CD4-positive, alpha-beta T cell treated with Interleukin-4 for 4 hours (primary cell): ENCODE results near the gene LHPP.
"Not testable (repeated sequence)": the region's sequence is repeated elsewhere in the genome, so short reads cannot be mapped to it uniquely, and the experiment has no call there.

ENCODE experiments used
- DNase-seq: peaks from one replicate; pipeline ENCODE4 v3.0.0-alpha.2; 2020

The LHPP gene

GRCh38 chr10:124576526-124577420 is 115.2 kb downstream of the LHPP start:
- no peak for DNase-seq

- no peak for DNase-seq
Measured at GRCh38 chr10:124577651-124578050, 116.0 kb downstream of the LHPP start.

DNA sequence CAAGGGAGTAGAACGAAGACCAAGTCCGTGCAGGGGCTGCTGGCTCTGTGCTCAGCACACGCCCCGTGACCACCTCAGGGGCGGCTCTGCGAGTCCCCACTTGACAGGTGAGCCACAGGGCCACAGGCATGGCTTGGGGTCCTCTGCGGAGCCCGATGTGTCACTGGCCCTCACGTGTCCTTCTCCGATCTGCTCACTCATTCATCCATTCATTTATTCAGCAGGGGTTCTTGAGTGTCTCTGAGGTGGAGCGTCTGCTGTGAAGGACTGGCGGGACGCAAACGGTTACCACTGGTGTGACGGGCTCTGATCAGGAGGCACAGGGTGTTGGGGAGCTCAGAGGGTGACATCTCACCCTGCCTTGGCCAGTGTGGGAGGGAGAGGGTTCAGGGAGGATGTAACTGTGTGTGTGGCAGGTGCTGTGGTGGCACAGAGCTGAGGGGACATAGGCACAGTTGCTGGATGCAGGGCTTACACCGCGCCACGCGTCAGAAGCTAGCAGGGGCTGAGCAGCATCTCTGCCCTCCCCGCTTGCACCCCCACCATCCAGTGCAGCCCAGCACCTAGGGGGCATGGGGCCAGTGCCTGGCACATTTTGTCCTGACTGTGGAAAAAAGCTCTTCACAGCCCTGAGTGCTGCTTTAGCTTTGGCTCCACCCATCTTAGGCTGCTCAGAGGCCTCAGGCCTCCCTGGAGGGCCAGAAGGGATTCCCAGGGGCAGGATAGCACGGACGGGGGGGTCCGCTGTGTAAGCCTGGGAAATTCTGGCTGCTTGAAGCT is 116.8 kb downstream of the LHPP start:
- DNase-seq, result no peak

DNA sequence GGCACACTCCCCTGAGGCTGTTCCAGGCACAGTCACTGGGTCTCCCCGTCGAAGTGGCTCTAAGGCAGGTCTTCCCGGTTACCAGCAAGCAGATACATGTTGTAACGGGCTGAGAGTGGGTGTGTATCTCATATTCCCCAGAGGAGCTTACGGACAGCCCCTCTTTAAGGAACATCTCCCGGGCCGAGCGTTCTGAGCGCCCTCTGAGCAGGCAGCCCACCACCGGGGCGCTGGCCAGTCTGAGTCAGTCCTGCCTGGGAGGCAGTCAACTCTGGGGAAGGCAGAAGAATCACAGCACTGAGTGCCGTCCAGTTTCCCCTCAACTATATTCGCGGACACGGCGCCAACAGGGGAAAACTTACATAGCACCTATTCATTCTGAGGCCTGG is 117.4 kb downstream of the LHPP start:
- no peak for DNase-seq

GRCh38 chr10:124586142-124586541 is 124.5 kb downstream of the LHPP start:
- no peak for DNase-seq

- no peak for DNase-seq
Measured at GRCh38 chr10:124587811-124588211, 126.2 kb downstream of the LHPP start.

DNA sequence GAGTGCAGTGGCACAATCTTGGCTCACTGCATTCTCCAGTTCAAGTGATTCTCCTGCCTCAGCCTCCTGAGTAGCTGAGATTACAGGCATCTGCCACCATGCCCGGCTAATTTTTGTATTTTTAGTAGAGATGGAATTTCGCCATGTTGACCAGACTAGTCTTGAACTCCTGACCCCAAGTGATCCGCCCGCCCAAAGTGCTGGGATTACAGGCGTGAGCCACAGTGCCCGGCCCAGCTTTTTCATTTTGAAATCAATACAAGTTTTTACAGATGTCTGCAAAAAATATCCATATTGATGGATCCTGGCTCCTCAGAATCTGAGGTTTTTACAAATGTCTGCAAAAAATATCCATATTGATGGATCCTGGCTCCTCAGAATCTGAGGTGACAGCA is 126.7 kb downstream of the LHPP start:
- DNase-seq, result not testable (repeated sequence)

DNA sequence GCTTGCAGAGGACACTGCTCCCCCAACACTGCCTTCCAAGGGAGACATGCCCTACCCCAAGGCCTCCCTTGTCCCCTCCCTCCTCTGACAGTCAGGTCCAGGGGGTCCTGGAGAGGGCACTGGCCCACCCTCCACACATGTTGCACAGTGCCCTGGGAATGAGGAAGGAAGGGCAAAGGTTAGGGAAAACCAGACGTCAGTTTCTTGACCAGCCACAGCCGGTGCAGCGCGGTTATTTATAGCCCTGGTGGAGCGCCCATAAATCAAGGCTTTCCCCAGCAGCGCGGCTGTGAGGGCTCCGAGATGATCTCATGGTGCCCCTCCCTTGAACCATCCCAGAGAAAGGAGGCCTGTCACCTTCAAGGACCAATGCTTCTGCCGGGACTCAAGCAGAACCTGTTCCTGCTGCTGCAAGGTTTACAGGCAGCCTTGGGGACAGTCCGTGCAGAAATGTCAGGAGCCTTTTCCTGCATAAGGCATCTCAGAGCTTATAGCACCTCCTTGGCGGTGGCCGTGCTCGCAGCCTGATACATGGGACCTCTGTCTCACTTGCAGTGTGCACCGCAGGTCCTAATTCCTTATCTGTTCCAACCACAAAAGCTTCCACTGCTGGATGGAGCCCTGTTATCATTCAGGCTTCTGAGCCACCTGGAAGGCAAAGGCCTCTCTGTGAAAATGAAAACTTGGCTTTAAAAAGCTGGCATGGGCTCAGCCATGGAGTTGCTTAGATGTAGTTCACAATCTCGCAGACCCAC is 127.3 kb downstream of the LHPP start:
- DNase-seq, result no peak

- DNase-seq, result no peak
Measured at GRCh38 chr10:124589491-124590041, 127.9 kb downstream of the LHPP start.

GRCh38 chr10:124590216-124591122 is 128.8 kb downstream of the LHPP start:
- DNase-seq, result no peak

- DNase-seq, result no peak
Measured at GRCh38 chr10:124591123-124591495, 129.5 kb downstream of the LHPP start.

DNA sequence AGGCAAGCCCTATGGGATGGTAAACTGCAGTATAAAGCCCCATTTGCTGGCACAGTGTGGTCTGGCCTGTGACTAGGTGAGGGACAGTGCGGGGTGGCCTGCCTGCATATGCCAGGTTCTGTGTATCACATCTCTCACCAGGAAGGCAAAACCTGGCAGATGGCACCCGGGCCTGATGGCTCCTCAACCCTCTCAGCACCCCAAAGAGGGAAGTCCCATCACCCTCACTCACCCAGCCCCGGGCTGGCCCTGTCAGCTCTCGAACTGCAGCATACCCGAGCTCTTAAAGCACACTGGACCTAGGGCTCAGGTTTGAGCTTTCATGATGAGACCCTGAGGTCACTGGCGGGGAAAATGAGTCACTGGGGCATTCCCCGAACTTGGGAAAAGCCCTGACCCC is 130.5 kb downstream of the LHPP start:
- no peak for DNase-seq

GRCh38 chr10:124592736-124593430 is 131.3 kb downstream of the LHPP start:
- DNase-seq, result no peak

DNA sequence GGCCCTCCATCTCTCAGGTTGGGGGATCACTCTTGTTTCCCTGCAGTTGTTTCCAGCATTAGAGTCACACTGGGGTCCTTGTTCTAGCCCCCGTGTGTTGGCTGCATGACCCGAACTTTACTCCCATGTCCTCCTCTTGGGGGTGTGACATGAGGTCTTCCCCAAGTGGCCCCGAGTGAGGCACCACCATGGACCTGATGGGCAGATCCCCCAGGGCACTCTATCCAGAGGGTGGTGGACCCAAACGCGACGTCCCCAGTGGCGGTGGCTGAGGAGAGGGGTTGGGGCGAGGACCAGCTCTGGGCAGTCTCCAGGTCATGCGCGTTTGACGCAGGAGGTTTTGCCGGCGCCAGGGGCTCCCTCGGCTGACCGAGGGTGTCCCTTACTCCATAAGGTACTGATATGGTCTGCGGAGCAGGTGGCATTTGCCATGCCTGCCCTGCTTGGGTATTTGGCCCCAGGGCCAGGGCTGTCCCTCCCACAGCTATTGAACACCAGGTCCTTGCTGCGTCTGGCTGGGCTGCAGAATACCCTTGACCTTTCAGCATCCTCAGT is 131.9 kb downstream of the LHPP start:
- DNase-seq, result no peak

DNA sequence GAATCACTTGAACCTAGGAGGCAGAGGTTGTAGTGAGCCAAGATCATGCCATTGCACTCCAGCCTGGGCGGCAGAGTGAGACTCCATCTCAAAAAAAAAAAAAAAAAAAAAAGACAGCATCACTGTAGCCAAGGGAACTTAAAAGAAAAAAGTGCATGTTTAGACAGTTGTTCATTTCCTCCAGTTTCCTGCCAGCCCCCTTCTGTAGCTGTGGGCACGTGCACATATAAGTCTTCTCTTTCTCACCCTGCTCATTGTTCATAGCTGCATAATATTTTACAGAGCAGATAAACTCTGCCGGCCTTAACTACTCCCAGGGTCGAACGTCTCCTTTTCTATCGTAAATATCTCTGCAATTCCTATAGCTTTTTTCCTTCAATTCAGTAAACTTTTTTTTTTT is 132.6 kb downstream of the LHPP start:
- DNase-seq, result no peak

DNA sequence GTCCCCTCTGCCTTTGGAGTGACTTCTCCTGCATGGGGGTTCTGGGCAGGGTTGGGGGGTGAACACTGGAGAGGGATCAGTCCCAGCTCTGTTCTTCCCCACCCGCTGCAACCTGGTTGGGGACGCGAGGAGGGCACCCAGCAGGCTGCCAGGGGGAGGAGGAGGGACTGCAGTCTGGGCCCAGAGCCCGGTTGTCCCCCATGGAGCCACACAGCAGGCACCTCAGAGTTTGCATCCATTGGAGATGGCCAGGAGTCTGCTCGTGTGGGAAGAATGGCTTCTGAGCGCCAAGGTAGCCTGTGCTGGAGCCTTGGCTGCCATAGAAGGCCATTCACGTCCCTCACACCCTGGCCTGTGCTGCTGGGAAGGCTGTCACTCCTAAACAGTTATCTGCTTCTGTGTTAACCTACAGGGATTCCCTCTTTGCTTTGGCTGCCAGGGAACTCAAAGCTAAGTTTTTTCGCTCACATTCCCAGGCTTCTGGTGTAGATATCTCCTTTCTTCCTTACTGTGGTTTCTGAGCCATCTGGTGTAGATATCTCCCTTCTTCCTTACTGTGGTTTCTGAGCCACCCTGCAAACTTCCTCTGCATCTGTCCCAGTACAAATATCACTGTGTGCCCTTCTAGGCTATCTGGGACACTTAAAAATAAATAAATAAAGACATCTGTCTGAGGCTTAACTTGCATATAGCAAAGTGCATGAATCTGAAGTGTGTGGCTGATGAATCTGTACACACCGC is 133.7 kb downstream of the LHPP start:
- no peak for DNase-seq

DNA sequence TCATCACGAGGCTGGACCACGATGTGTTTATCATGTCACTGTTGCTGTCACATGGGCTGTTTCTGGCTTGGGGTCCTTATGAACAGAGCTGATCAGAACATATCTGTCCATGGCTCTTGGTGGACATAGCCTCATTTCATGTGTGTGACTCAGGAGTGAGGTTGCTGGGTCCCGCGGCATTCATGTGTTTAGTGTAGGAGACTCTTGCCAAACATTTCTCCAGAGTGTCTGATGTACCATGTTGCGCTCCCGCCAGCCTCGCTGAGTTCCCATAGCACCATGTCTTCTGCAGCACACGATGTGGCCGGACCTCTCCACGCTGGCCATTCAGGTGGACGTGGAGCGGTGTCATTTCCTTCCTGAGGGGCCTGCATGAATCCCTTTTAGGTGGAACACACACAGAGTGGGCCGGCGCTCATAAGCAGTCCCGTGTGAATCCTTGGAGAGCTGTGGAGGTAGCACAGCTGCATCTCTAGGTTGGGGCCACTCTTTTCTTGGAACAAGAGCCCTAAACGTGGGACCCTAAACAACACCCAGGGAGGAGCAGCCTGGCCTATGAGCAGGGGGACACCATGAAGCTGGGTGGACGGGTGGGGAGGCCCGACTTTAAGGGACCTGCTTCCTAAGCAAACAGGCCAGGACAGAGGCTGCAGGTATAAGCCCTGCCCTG is 134.6 kb downstream of the LHPP start:
- DNase-seq, result no peak

DNA sequence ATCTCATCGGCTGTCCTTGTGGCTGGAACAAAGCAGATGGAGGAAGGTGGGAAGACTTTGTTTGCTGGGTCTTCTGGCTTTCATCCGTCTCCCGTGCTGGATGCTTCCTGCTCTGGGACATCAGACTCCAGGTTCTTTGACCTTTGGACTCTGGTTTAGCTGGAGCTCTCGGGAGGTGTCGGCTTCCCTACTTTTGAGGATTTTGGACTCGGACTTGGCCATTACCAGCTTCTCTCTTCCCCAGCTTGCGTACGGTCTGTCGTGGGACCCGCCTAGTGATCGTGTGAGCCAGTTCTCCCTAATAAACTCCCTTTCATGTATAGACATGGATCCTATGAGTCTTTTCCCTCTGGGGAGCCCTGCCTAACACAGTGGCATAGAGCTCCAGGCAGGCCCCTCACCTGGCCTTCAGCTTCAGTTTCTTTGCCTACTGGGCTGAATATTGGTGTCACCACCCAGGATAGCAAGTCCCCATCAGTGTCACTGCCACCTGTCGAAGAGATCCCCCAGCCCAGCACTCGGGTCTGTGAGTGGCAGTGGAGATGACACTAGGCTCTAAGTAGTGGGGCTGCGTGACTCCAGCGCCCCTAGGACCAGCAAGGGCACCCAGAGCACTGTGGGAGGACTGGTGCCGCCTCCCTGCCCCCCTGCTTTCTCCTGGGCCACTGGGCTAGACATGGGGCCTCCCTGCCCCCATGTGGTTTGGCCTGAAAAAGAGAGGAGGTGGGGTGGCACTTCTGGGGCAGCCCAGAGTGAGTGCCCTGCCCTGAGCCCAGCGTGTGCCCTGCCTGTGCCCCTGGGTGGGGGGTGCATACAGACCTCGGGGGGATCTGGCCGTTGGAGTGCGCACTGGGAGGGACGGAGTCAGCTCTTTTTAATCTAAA is 135.6 kb downstream of the LHPP start:
- no peak for DNase-seq

DNA sequence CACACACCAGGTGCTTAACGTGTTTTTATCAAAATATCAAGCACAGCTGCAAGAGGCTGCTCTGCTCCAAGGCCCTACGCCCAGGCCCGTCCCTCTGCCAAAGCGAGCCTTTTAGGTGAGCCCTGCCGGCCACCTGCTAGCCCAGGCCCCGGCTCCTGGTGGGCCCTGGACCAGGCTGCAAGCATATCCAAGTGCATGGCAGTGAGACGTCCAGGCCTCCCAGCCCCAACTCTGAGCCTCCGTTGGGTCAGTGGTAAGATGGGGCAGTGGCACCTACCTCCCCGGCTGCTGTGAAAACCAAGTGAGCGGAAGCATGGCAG is 136.2 kb downstream of the LHPP start:
- no peak for DNase-seq
